22Rv1 (cell line): Measurements from ENCODE around the gene RCC1.

Experiments used
- CTCF ChIP-seq: fragments of 450-650 bp; IDR thresholded peaks from 2 replicates; pipeline ENCODE4 v1.5.1; 2017; ENCODE audit warnings: mild to moderate bottlenecking
- ZFX ChIP-seq: fragments of 450-650 bp; IDR thresholded peaks from 2 replicates; pipeline ENCODE4 v1.6.1; 2017; ENCODE audit warnings: antibody characterized with exemption, borderline replicate concordance

DNA sequence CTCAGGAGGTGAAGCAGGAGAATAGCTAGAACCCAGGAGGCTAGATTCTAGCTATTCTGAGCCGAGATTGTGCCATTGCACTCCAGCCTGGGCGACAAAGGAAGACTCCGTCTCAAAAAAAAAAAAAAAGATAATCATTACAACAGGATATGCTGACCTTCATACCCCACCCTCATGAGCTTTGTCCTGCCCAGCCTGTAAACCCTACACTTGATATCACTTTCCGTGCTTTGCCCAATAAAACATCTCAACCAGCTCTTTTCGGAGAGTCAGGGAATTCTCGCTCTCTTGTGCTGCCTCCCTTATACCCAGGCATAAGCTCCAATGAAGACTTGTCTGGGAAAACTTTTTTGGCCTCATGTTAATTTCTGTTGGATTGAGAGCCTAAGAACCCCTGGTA is 45.5 kb downstream of the RCC1 start:
- TF ChIP-seq CTCF (no peak), ZFX (no peak)
